Measurements from ENCODE around the gene OR6Y1.

GRCh38 chr1:158534496-158534895, 19.7 kb downstream of the OR6Y1 start:
- TF ChIP-seq SMAD4 (CRISPR knock-in tag; IDR thresholded peaks at IDR 0.05) (no peak), ETV6 (CRISPR knock-in tag; IDR thresholded peaks at IDR 0.05) (no peak), CTCF (IDR thresholded peaks at IDR 0.05) (no peak), ESRRA (CRISPR knock-in tag; IDR thresholded peaks at IDR 0.05; ENCODE audit: borderline replicate concordance) (no peak), ATF3 (CRISPR knock-in tag; conservative IDR thresholded peaks at IDR 0.05) (no peak), TP53 (CRISPR knock-in tag; IDR thresholded peaks at IDR 0.05) (no peak), ZNF121 (CRISPR knock-in tag; IDR thresholded peaks at IDR 0.05) (no peak)
